Type B pancreatic cell (in vitro differentiated cells): Measurements from ENCODE around the gene VWA7. TPM values are rescaled to one million over a fixed set of nuclear protein-coding genes. Genes with fewer than 3 reads are reported as not detected.

Experiments
- DNase-seq: peaks from one replicate; pipeline ENCODE4 v3.0.0; 2021; ENCODE audit warnings: mixed read lengths; ENCODE audit not compliant: unreplicated experiment; ENCODE audit errors: extremely low spot score
- H3K27ac Mint-ChIP-seq: 2 replicates; pipeline ENCODE4 v1.8.0; 2021; ENCODE audit warnings: mild to moderate bottlenecking, mixed read lengths
- H3K27me3 Mint-ChIP-seq: 2 replicates; pipeline ENCODE4 v1.8.0; 2021; ENCODE audit warnings: mixed read lengths
- H3K36me3 Mint-ChIP-seq: 2 replicates; pipeline ENCODE4 v1.8.0; 2021; ENCODE audit warnings: mixed read lengths
- H3K4me1 Mint-ChIP-seq: one replicate; pipeline ENCODE4 v1.8.0; 2021; ENCODE audit warnings: mixed read lengths; ENCODE audit not compliant: unreplicated experiment
- H3K4me3 Mint-ChIP-seq: 2 replicates; pipeline ENCODE4 v1.8.0; 2021; ENCODE audit warnings: mild to moderate bottlenecking, mixed read lengths
- H3K9me3 Mint-ChIP-seq: 2 replicates; pipeline ENCODE4 v1.8.0; 2021; ENCODE audit warnings: mixed read lengths
- CTCF ChIP-seq: fragments of 200-600 bp; sonication (generic); conservative IDR thresholded peaks from 2 replicates; pipeline ENCODE4 v1.5.0; 2021; ENCODE audit warnings: antibody characterized with exemption, mild to moderate bottlenecking
- total RNA-seq: library from RNA; stranded (reverse); gene quantifications from 2 replicates; pipeline ENCODE4 v1.2.1, GENCODE V29; 2021; ENCODE audit warnings: low replicate concordance

Gene VWA7
- total RNA-seq, 1 donor from 2014 or later = 6.4 TPM

GRCh38 chr6:31737315-31737990 is 39.7 kb downstream of the VWA7 start:
- Mint-ChIP-seq H3K27me3 (no peaks in the 10 kb centered on the region), H3K27ac (peak overlapping the region; percentile 99)

GRCh38 chr6:31736768-31737314 is 40.3 kb downstream of the VWA7 start:
- no peak for TF ChIP-seq CTCF
- DNase-seq = no peak

More at GRCh38 chr6:31737315-31737990, 39.7 kb downstream of the VWA7 start:
- Mint-ChIP-seq H3K36me3 (peaks cover 20% of the 10 kb centered on the region), H3K4me3 (peak overlapping the region; percentile 98), H3K9me3 (no peaks in the 10 kb centered on the region), H3K4me1 (peaks cover 44% of the 10 kb centered on the region)
- TF ChIP-seq CTCF = no peak
- no peak for DNase-seq

GRCh38 chr6:31736021-31736767 is 40.9 kb downstream of the VWA7 start, which contains the start of gene CLIC1:
CLIC1 (minus strand) TSS chr6:31736530; CDS start chr6:31736300, 230 bp downstream.
- Mint-ChIP-seq H3K4me1 (peaks cover 38% of the 10 kb centered on the region), H3K27ac (peak within 1 kb of the TSS; percentile 99), H3K36me3 (peaks cover 24% of the 10 kb centered on the region), H3K4me3 (peak within 1 kb of the TSS; percentile 98), H3K27me3 (no peaks in the 10 kb centered on the region), H3K9me3 (no peaks in the 10 kb centered on the region)
- DNase-seq = no peak
- no peak for TF ChIP-seq CTCF

More at GRCh38 chr6:31736768-31737314, 40.3 kb downstream of the VWA7 start:
- Mint-ChIP-seq H3K27ac (peak overlapping the region; percentile 99), H3K27me3 (no peaks in the 10 kb centered on the region), H3K9me3 (no peaks in the 10 kb centered on the region), H3K36me3 (peaks cover 24% of the 10 kb centered on the region), H3K4me3 (peak overlapping the region; percentile 98), H3K4me1 (peaks cover 42% of the 10 kb centered on the region)

- no peak for TF ChIP-seq CTCF
- Mint-ChIP-seq H3K27me3 (no peaks in the 10 kb centered on the region), H3K9me3 (no peaks in the 10 kb centered on the region), H3K4me3 (peak overlapping the region; percentile 98), H3K36me3 (peaks cover 29% of the 10 kb centered on the region), H3K4me1 (peaks cover 48% of the 10 kb centered on the region), H3K27ac (peak overlapping the region; percentile 99)
- no peak for DNase-seq
Measured at GRCh38 chr6:31734821-31735406, 42.2 kb downstream of the VWA7 start.

GRCh38 chr6:31734247-31734820 is 42.8 kb downstream of the VWA7 start:
- Mint-ChIP-seq H3K9me3 (no peaks in the 10 kb centered on the region), H3K4me1 (peaks cover 43% of the 10 kb centered on the region)

More at GRCh38 chr6:31734247-31734820, 42.8 kb downstream of the VWA7 start:
- no peak for TF ChIP-seq CTCF
- H3K4me3 Mint-ChIP-seq = peak overlapping the region; percentile 98
- no peaks in the 10 kb centered on the region for H3K27me3 Mint-ChIP-seq
- peaks cover 29% of the 10 kb centered on the region for H3K36me3 Mint-ChIP-seq
- peak overlapping the region; percentile 99 for H3K27ac Mint-ChIP-seq
- no peak for DNase-seq
